Endothelial cell of umbilical vein (primary cell): ENCODE data around the gene TOMM40L. TPM values are rescaled to one million over a fixed set of nuclear protein-coding genes. Genes with fewer than 3 reads are reported as not detected.

Source experiments
- BruUV-seq: library from RNA; stranded (reverse); fragments of 400-500 nt; replicated peaks from 2 replicates; lab custom pipeline; 2021; lab: Mats Ljungman, UMichigan
- CTCF ChIA-PET: fragments of 300-600, 350-600 bp; sonication (Branson Sonifier 250); formaldehyde crosslinking; loops from one replicate; lab custom pipeline; 2021; ENCODE audit warnings: antibody characterized with exemption, inconsistent platforms; lab: Charles Lee
- POLR2A ChIA-PET: fragments of 300-600, 350-600 bp; sonication (Branson Sonifier 250); formaldehyde crosslinking; loops from one replicate; lab custom pipeline; 2021; ENCODE audit warnings: antibody characterized with exemption, inconsistent platforms; lab: Charles Lee
- DNase-seq: peaks from one replicate; pipeline ENCODE4 v3.0.0-alpha.2; 2011; ENCODE audit warnings: low read depth, low spot score
- FAIRE-seq: peaks from 2 replicates; lab custom pipeline; 2011; peaks lifted over from hg19 to GRCh38; lab: Jason Lieb, UNC
- H2AFZ ChIP-seq: 2 replicates; pipeline ENCODE4 v1.6.0; 2012; ENCODE audit warnings: low read depth, low read length, control low read depth, inconsistent platforms
- H3K27ac ChIP-seq: 2 replicates; pipeline ENCODE4 v1.5.1; 2011; ENCODE audit warnings: low read depth, mild to moderate bottlenecking, control low read depth, low read length, moderate library complexity; ENCODE audit not compliant: insufficient read depth
- H3K27me3 ChIP-seq, 2 experiments: 2 replicates each; pipeline versions ENCODE4 v1.6.0 to v1.6.1; 2011; ENCODE audit warnings: low read length in 2 of 2, mixed read lengths in 1 of 2; ENCODE audit not compliant: control insufficient read depth in 2 of 2, insufficient read depth in 2 of 2
- H3K36me3 ChIP-seq, 2 experiments: 2 replicates in 1 of 2; 3 replicates in 1 of 2; pipeline ENCODE4 v1.5.1; 2011; ENCODE audit warnings: low read length in 2 of 2, mild to moderate bottlenecking in 1 of 2, moderate library complexity in 1 of 2; ENCODE audit not compliant: control insufficient read depth in 2 of 2, insufficient read depth in 2 of 2; ENCODE audit errors: extremely low read depth in 1 of 2
- H3K4me1 ChIP-seq: 3 replicates; pipeline ENCODE4 v1.5.1; 2011; ENCODE audit warnings: mild to moderate bottlenecking, low read length; ENCODE audit not compliant: control insufficient read depth, insufficient read depth; ENCODE audit errors: extremely low read depth
- H3K4me2 ChIP-seq: 2 replicates; pipeline ENCODE4 v1.6.1; 2011; ENCODE audit warnings: low read length, control low read depth, mixed read lengths; ENCODE audit not compliant: insufficient read depth
- H3K4me3 ChIP-seq, 3 experiments: fragments of 200-600 bp in 1 of 3; sonication (generic), shearing (Covaris generic) in 1 of 3; replicated peaks in 1 of 3; 2 replicates each; pipeline ENCODE4 v1.5.1; 2011 to 2016; ENCODE audit warnings: control low read depth in 3 of 3, low read length in 3 of 3, mild to moderate bottlenecking in 2 of 3, inconsistent platforms in 1 of 3, low read depth in 1 of 3, moderate library complexity in 1 of 3; ENCODE audit not compliant: insufficient read depth in 1 of 3
- H3K79me2 ChIP-seq: 2 replicates; pipeline ENCODE4 v1.6.0; 2012; ENCODE audit warnings: low read length, inconsistent platforms; ENCODE audit not compliant: control insufficient read depth, insufficient read depth
- H3K9ac ChIP-seq: replicated peaks from 2 replicates; pipeline ENCODE3; 2011; ENCODE audit warnings: low read length, control low read depth; ENCODE audit not compliant: insufficient read depth; ENCODE audit errors: extremely low read depth
- H3K9me1 ChIP-seq: replicated peaks from 3 replicates; pipeline ENCODE4 v1.6.0; 2011; ENCODE audit warnings: mild to moderate bottlenecking, low read length; ENCODE audit not compliant: control insufficient read depth, insufficient read depth; ENCODE audit errors: extremely low read depth
- H3K9me3 ChIP-seq: replicated peaks from 2 replicates; pipeline ENCODE4 v1.5.1; 2012; ENCODE audit warnings: low read length, inconsistent platforms; ENCODE audit not compliant: control insufficient read depth, insufficient read depth
- H4K20me1 ChIP-seq: replicated peaks from 2 replicates; pipeline ENCODE3; 2011; ENCODE audit warnings: mild to moderate bottlenecking, low read length; ENCODE audit not compliant: control insufficient read depth, insufficient read depth; ENCODE audit errors: extremely low read depth
- EZH2 ChIP-seq: IDR thresholded peaks from 2 replicates; pipeline ENCODE4 v1.6.1; 2012; ENCODE audit warnings: borderline replicate concordance, low read depth, mild to moderate bottlenecking, moderate library complexity, low read length, inconsistent platforms; ENCODE audit not compliant: severe bottlenecking
- FOS ChIP-seq: IDR thresholded peaks from 2 replicates; pipeline ENCODE4 v1.6.1; 2011; ENCODE audit warnings: mild to moderate bottlenecking, low read length, moderate library complexity, borderline replicate concordance; ENCODE audit not compliant: insufficient read depth
- GATA2 ChIP-seq: IDR thresholded peaks from 2 replicates; pipeline ENCODE4 v1.7.0; 2011; ENCODE audit warnings: low read depth, mild to moderate bottlenecking, moderate library complexity, mixed read lengths, low read length; ENCODE audit not compliant: insufficient read length, insufficient read depth
- JUN ChIP-seq: IDR thresholded peaks from 2 replicates; pipeline ENCODE4 v1.6.1; 2011; ENCODE audit warnings: borderline replicate concordance, low read depth; ENCODE audit not compliant: insufficient read length, insufficient read depth
- MAX ChIP-seq: IDR thresholded peaks from 2 replicates; pipeline ENCODE4 v1.6.1; 2011; ENCODE audit not compliant: insufficient read depth, insufficient read length
- MYC ChIP-seq: IDR thresholded peaks from one replicate; pipeline ENCODE4 v1.6.1; 2011; ENCODE audit warnings: mild to moderate bottlenecking, low read depth, low read length
- POLR2A ChIP-seq: IDR thresholded peaks from 2 replicates; pipeline ENCODE4 v1.6.1; 2012; ENCODE audit warnings: low read depth, mild to moderate bottlenecking, control low read depth, low read length
- POLR2AphosphoS5 ChIP-seq: IDR thresholded peaks from 2 replicates; pipeline ENCODE4 v1.6.1; 2012; ENCODE audit warnings: low read depth, mild to moderate bottlenecking, control low read depth, low read length, moderate library complexity; ENCODE audit not compliant: insufficient read depth
- dilution Hi-C: fragments of 300-500 bp; cut with MboI; formaldehyde crosslinking; loops from one replicate; pipeline ENCODE4 v1.15.0; 2019; ENCODE audit warnings: low sequenced_read_pairs; ENCODE audit not compliant: extremely low pct_ligation_motif_present
- intact Hi-C: fragments of 100-400 bp; cut with micrococcal nuclease; formaldehyde crosslinking; loops from one replicate; pipeline ENCODE4 v1.10.0; 2022
- polyA plus RNA-seq, 4 experiments: library from polyadenylated mRNA; depleted of rRNA in 3 of 4; stranded (reverse) in 3 of 4; unstranded in 1 of 4; fragments of >200 nt; gene quantifications; 2 replicates each; pipeline versions ENCODE4 v1.2.1 to v1.2.3, GENCODE V29; 2011 to 2012; ENCODE audit warnings: missing spikeins in 1 of 4
- total RNA-seq: library from RNA; stranded (reverse); gene quantifications from 2 replicates; pipeline ENCODE4 v1.2.3, GENCODE V29; 2021
- TF ChIP-seq, protein P1 (sequence below), 2 donors: IDR thresholded peaks; 1 replicate in 1 of 2; 2 replicates in 1 of 2; pipeline ENCODE4 v1.5.1; 2011; ENCODE audit warnings: low read length in 2 of 2, mild to moderate bottlenecking in 2 of 2, moderate library complexity in 2 of 2, control low read depth in 1 of 2, inconsistent platforms in 1 of 2, low read depth in 1 of 2; ENCODE audit not compliant: insufficient read depth in 1 of 2; ENCODE audit errors: extremely low read depth in 1 of 2

TOMM40L gene
- total and polyA plus RNA-seq, 2 donors (not counting 3 experiments of a cell fraction or from before 2014, with no cell fraction given), result 18.6 to 18.7 TPM

- Histone ChIP-seq H3K27ac (peak overlapping the region; percentile 30), H3K4me3 (peak overlapping the region; percentile 26 to 51 (median 40)), H3K4me2 (peak overlapping the region; percentile 47), H3K4me1 (peaks cover 54% of the 10 kb centered on the region), H2AFZ (peak overlapping the region; percentile 1), H3K79me2 (peaks cover 34% of the 10 kb centered on the region), H3K9me3 (no peaks in the 10 kb centered on the region), H3K36me3 (peaks cover 0 to 3% of the 10 kb centered on the region in 2 experiments), H3K9ac (peak overlapping the region; percentile 42), H3K9me1 (no peaks in the 10 kb centered on the region), H4K20me1 (no peaks in the 10 kb centered on the region), H3K27me3 (no peaks in the 10 kb centered on the region)
- dilution Hi-C loops (no loop called here), intact Hi-C loops (no loop called here)
- BruUV-seq, result no TSS peak
- TF ChIP-seq JUN (no peak), POLR2A (no peak), EZH2 (no peak), MYC (no peak), GATA2 (no peak), FOS (no peak), MAX (no peak), POLR2AphosphoS5 (no peak)
- TF ChIP-seq, protein P1, sequence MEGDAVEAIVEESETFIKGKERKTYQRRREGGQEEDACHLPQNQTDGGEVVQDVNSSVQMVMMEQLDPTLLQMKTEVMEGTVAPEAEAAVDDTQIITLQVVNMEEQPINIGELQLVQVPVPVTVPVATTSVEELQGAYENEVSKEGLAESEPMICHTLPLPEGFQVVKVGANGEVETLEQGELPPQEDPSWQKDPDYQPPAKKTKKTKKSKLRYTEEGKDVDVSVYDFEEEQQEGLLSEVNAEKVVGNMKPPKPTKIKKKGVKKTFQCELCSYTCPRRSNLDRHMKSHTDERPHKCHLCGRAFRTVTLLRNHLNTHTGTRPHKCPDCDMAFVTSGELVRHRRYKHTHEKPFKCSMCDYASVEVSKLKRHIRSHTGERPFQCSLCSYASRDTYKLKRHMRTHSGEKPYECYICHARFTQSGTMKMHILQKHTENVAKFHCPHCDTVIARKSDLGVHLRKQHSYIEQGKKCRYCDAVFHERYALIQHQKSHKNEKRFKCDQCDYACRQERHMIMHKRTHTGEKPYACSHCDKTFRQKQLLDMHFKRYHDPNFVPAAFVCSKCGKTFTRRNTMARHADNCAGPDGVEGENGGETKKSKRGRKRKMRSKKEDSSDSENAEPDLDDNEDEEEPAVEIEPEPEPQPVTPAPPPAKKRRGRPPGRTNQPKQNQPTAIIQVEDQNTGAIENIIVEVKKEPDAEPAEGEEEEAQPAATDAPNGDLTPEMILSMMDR (IDR thresholded peaks at IDR 0.05; ENCODE audit: extremely low read depth in 1 of 2, insufficient read depth in 1 of 2, low read depth in 1 of 2, low read length in 2 of 2), result no peak
- FAIRE-seq (no peak), DNase-seq (peak; percentile 39)
- ChIA-PET CTCF (interaction anchor here (0.6 to 3.2 kb wide), 6 partner anchors 30 to 193 kb away, joined by 3 to 35 read pairs (median 6); partner anchors contain the start of genes PPOX and TOMM40L), POLR2A (no interaction called here)
Observed at GRCh38 chr1:161196521-161197451, 29.1 kb upstream of the TOMM40L start.
